HG02623 (cell line): ENCODE results near the gene LYZL4.

Experiments
- ATAC-seq: cut with Tn5 transposase; IDR thresholded peaks from one replicate; pipeline ENCODE4 v1.9.1; 2021; ENCODE audit warnings: moderate library complexity; ENCODE audit not compliant: unreplicated experiment

LYZL4 gene

GRCh38 chr3:42428830-42429229 is 18.4 kb upstream of the LYZL4 start:
- no peak for ATAC-seq

- no peak for ATAC-seq
Observed at GRCh38 chr3:42425736-42426407, 15.5 kb upstream of the LYZL4 start.

GRCh38 chr3:42424911-42425310 is 14.5 kb upstream of the LYZL4 start:
- no peak for ATAC-seq

- no peak for ATAC-seq
Observed at GRCh38 chr3:42421818-42422796, 11.7 kb upstream of the LYZL4 start.

- ATAC-seq, result no peak
Observed at GRCh38 chr3:42419563-42419962, 9.2 kb upstream of the LYZL4 start.

GRCh38 chr3:42412526-42413155 is 2.2 kb upstream of the LYZL4 start:
- no peak for ATAC-seq

GRCh38 chr3:42411429-42411828 is 1.0 kb upstream of the LYZL4 start:
- ATAC-seq, result no peak

- ATAC-seq, result no peak
Observed at GRCh38 chr3:42408156-42408555, 2.3 kb downstream of the LYZL4 start.

GRCh38 chr3:42406727-42407450 is 3.5 kb downstream of the LYZL4 start:
- ATAC-seq, result no peak

GRCh38 chr3:42405857-42406256 is 4.6 kb downstream of the LYZL4 start:
- no peak for ATAC-seq

GRCh38 chr3:42403737-42404136 is 6.7 kb downstream of the LYZL4 start:
- ATAC-seq, result no peak

GRCh38 chr3:42402394-42403096 is 7.9 kb downstream of the LYZL4 start:
- ATAC-seq, result no peak

GRCh38 chr3:42398080-42398479 is 12.3 kb downstream of the LYZL4 start:
- ATAC-seq, result no peak

GRCh38 chr3:42397644-42398043 is 12.8 kb downstream of the LYZL4 start:
- no peak for ATAC-seq

- ATAC-seq, result no peak
Observed at GRCh38 chr3:42394579-42395288, 15.7 kb downstream of the LYZL4 start.

- no peak for ATAC-seq
Observed at GRCh38 chr3:42387802-42388651, 22.4 kb downstream of the LYZL4 start.

- no peak for ATAC-seq
Observed at GRCh38 chr3:42381551-42382082, 28.8 kb downstream of the LYZL4 start.

GRCh38 chr3:42377681-42378080 is 32.7 kb downstream of the LYZL4 start:
- ATAC-seq, result no peak
